ENCODE measurements around the gene KTN1. TPM values are rescaled to one million over a fixed set of nuclear protein-coding genes. Genes with fewer than 3 reads are reported as not detected.

KTN1 gene
- 96.5 to 145 TPM (median 107 TPM) in 5 replicates for total RNA-seq (2022; extraction: Qiagen RNA extraction)

DNA sequence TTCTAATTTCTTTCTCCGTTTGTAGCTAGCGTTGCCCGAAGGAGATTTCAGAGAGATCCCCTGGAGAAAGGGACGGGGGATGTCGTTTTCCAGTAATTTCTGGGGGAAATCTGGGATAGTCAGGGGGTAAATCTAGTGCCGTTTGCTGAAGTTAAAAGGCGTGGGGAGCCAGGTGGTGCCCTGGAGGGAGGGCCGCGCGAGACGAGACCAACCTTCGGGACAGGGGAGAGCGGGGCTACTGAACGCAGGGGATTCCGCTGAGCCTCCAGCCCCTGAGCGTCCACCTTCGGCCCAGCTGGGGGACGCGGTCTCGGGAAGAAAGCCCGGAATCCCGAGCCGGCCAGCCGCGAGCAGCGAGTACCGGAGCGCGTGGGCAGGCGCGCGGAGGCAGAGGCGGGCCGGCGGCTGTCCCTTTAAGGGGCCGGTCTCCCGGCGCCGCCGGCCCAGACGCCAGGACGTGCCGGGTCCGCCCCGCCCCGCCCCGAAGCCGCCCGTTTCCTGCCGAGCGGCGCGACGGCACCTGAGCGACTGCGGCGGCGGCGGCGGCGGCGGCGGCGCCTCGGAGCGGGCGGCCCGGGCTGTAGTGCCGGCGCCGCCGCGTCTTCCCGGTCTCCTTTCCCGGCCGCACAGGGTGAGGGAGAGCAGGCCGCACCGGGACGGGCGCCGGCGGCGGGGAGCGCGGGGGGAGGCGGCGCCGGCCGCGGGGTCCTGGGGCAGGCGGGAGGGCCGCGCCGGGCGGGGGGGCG is at the start of gene KTN1:
Gene KTN1 (plus strand): TSS at position 484 of the 746 bp plus-strand sequence. CDS start 31,842 bp downstream, outside the sequence.

Other genes starting within 250 kb of the KTN1 start
- 4.6 to 5.8 TPM (median 5.2 TPM) in 5 replicates for gene ATG14, start 168.4 kb upstream of the KTN1 start, total RNA-seq (2022; extraction: Qiagen RNA extraction)
- gene TBPL2, start 139.6 kb upstream of the KTN1 start, total RNA-seq (2022; extraction: Qiagen RNA extraction): not detected in 5 replicates

Measured in A549 treated with Mapracorat at 1 μM for 4 hours (cell line).